Neural progenitor cell (in vitro differentiated cells): ENCODE data around the gene MAP2K5. TPM values are rescaled to one million over a fixed set of nuclear protein-coding genes. Genes with fewer than 3 reads are reported as not detected.
A peak's percentile ranks its signal among the peaks of the same experiment; 100 is the strongest.

ENCODE experiments used
- DNase-seq: peaks from one replicate; pipeline ENCODE4 v3.0.0-alpha.2; 2016; ENCODE audit warnings: low spot score
- H2AFZ ChIP-seq: fragments of 200-600 bp; sonication (generic); replicated peaks from 2 replicates; pipeline ENCODE4 v1.6.1; 2016; ENCODE audit warnings: antibody characterized with exemption
- H3F3A ChIP-seq: fragments of 200-600 bp; sonication (generic); 2 replicates; pipeline ENCODE4 v1.6.1; 2016; ENCODE audit warnings: antibody characterized with exemption, low read depth
- H3K27ac ChIP-seq: fragments of 200-600 bp; sonication (generic); 2 replicates; pipeline ENCODE4 v1.5.1; 2016; ENCODE audit warnings: mild to moderate bottlenecking
- H3K27me3 ChIP-seq: fragments of 200-600 bp; sonication (generic); 2 replicates; pipeline ENCODE4 v1.6.1; 2016; ENCODE audit warnings: mild to moderate bottlenecking, moderate library complexity
- H3K36me3 ChIP-seq: fragments of 200-600 bp; sonication (generic); 2 replicates; pipeline ENCODE4 v1.5.1; 2016
- H3K4me1 ChIP-seq: fragments of 200-600 bp; sonication (generic); 2 replicates; pipeline ENCODE4 v1.6.1; 2016; ENCODE audit warnings: mixed run types
- H3K4me2 ChIP-seq: fragments of 200-600 bp; sonication (generic); 2 replicates; pipeline ENCODE4 v1.6.1; 2016
- H3K4me3 ChIP-seq: fragments of 200-600 bp; sonication (generic); 2 replicates; pipeline ENCODE4 v1.5.1; 2016
- H3K79me2 ChIP-seq: fragments of 200-600 bp; sonication (generic); 2 replicates; pipeline ENCODE4 v1.6.1; 2016; ENCODE audit warnings: low read depth
- H3K9ac ChIP-seq: fragments of 200-600 bp; sonication (generic); 2 replicates; pipeline ENCODE4 v1.6.1; 2016
- H3K9me3 ChIP-seq: fragments of 200-600 bp; sonication (generic); 2 replicates; pipeline ENCODE4 v1.5.1; 2016; ENCODE audit warnings: low read depth
- H4K20me1 ChIP-seq: fragments of 200-600 bp; sonication (generic); 2 replicates; pipeline ENCODE4 v1.6.1; 2016; ENCODE audit warnings: low read depth
- H3K27ac Mint-ChIP-seq: 3 replicates; pipeline ENCODE4 v1.8.0; 2021; ENCODE audit warnings: mixed read lengths
- H3K27me3 Mint-ChIP-seq: 2 replicates; pipeline ENCODE4 v1.8.0; 2022; ENCODE audit warnings: low read depth, mild to moderate bottlenecking, inconsistent platforms, moderate library complexity, mixed read lengths; ENCODE audit not compliant: insufficient read depth
- H3K36me3 Mint-ChIP-seq: 3 replicates; pipeline ENCODE4 v1.8.0; 2021; ENCODE audit warnings: mixed read lengths
- H3K4me1 Mint-ChIP-seq: 3 replicates; pipeline ENCODE4 v1.8.0; 2021; ENCODE audit warnings: mixed read lengths
- H3K4me3 Mint-ChIP-seq: 3 replicates; pipeline ENCODE4 v1.8.0; 2021; ENCODE audit warnings: mild to moderate bottlenecking, moderate library complexity, mixed read lengths
- H3K9me3 Mint-ChIP-seq: 3 replicates; pipeline ENCODE4 v1.8.0; 2020; ENCODE audit warnings: mixed read lengths
- EZH2 ChIP-seq: fragments of 200-600 bp; sonication (generic); IDR thresholded peaks from 2 replicates; pipeline ENCODE4 v1.6.1; 2017; ENCODE audit warnings: antibody characterized with exemption, mild to moderate bottlenecking, moderate library complexity
- EZH2phosphoT487 ChIP-seq: fragments of 200-600 bp; sonication (generic); IDR thresholded peaks from 2 replicates; pipeline ENCODE4 v1.6.1; 2017; ENCODE audit warnings: antibody characterized with exemption
- total RNA-seq: library from RNA; depleted of rRNA; stranded (reverse); fragments of >200 nt; gene quantifications from 2 replicates; pipeline ENCODE4 v1.2.3, GENCODE V29; 2015; ENCODE audit warnings: low replicate concordance
- TF ChIP-seq, protein P1 (sequence below): fragments of 200-600 bp; sonication (generic); IDR thresholded peaks from 2 replicates; pipeline ENCODE4 v1.5.1; 2017; ENCODE audit warnings: antibody characterized with exemption, mild to moderate bottlenecking

Gene MAP2K5
- total RNA-seq, 1 donor from 2014 or later, result 17.2 TPM

DNA sequence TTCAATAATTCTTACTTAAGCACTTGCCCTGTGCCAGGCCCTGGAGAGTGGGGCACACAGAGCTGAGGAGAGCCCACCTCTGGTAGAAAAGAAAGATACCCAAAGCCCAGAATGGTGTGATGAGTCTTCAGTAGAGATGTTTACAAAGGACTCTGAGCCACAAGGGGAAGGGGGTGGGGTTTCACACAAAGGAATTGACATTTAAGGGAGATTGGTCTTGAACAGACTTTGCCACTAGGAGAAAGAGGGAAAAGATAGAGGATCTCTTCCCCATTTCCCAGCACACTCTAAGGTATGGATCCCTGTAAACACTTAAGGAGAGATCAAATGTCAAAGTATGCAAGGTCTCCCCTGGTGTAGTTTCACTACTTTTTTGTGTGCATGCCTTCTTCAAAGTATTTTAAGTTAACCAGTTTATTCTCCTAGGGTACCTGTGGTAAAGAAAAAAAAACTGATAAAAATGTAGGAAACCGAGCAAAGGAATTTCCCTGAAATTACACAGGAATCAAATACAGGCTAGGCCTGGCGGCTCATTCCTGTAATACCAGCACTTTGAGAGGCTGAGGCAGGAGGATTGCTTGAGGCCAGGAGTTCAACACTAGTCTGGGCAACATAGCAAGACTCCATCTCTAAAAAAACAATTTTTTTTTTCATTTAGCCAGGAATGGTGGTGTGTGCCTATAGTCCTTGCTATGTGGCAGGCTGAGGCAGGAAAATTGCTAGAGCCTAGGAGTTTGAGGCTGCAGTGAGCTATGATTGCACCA, 165.2 kb downstream of the MAP2K5 start:
- no peak overlapping the region for H3K27ac Mint-ChIP-seq

DNA sequence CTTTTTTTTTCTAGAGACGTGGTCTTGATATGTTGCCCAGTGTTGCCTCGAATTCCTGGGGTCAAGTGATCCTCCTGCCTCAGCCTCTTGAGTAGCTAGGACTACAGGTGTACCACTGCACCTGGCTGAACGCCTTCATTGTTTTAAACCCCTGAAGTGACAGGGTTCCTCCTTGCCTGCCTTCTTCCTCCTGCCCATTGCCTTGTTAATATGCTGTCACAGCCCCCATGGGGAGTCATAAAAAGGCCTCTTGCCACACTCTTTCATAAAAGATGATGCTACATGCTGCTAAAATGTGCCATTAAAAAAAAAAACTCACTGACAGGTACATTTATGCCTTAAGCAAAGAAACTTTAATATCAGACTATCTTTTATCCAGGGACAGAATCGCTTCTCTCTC, 166.0 kb downstream of the MAP2K5 start:
- no peaks in the 10 kb centered on the region for H3K36me3 ChIP-seq
- H3K27me3 Mint-ChIP-seq, result no peaks in the 10 kb centered on the region
- DNase-seq, result no peak
- H4K20me1 ChIP-seq, result no peaks in the 10 kb centered on the region
- peaks cover 7% of the 10 kb centered on the region for H3K4me1 ChIP-seq
- H3K9ac ChIP-seq, result no peak overlapping the region
- no peak overlapping the region for H3K4me3 Mint-ChIP-seq
- peaks cover 10% of the 10 kb centered on the region for H3F3A ChIP-seq
- no peaks in the 10 kb centered on the region for H3K79me2 ChIP-seq
- no peaks in the 10 kb centered on the region for H3K9me3 Mint-ChIP-seq
- H3K36me3 Mint-ChIP-seq, result peaks cover 4% of the 10 kb centered on the region
- H3K27ac ChIP-seq, result no peak overlapping the region
- peaks cover 21% of the 10 kb centered on the region for H3K4me1 Mint-ChIP-seq
- no peak overlapping the region for H2AFZ ChIP-seq
- H3K4me2 ChIP-seq, result no peak overlapping the region
- no peaks in the 10 kb centered on the region for H3K9me3 ChIP-seq
- H3K4me3 ChIP-seq, result no peak overlapping the region
- no peak overlapping the region for H3K27ac Mint-ChIP-seq
- H3K27me3 ChIP-seq, result no peaks in the 10 kb centered on the region
- TF ChIP-seq EZH2 (no peak), EZH2phosphoT487 (no peak)
- TF ChIP-seq, protein P1, sequence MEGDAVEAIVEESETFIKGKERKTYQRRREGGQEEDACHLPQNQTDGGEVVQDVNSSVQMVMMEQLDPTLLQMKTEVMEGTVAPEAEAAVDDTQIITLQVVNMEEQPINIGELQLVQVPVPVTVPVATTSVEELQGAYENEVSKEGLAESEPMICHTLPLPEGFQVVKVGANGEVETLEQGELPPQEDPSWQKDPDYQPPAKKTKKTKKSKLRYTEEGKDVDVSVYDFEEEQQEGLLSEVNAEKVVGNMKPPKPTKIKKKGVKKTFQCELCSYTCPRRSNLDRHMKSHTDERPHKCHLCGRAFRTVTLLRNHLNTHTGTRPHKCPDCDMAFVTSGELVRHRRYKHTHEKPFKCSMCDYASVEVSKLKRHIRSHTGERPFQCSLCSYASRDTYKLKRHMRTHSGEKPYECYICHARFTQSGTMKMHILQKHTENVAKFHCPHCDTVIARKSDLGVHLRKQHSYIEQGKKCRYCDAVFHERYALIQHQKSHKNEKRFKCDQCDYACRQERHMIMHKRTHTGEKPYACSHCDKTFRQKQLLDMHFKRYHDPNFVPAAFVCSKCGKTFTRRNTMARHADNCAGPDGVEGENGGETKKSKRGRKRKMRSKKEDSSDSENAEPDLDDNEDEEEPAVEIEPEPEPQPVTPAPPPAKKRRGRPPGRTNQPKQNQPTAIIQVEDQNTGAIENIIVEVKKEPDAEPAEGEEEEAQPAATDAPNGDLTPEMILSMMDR, result no peak

More for the DNA sequence above, 165.2 kb downstream of the MAP2K5 start:
- Histone ChIP-seq H3K27ac (no peak overlapping the region), H3K79me2 (no peaks in the 10 kb centered on the region), H3K36me3 (no peaks in the 10 kb centered on the region), H4K20me1 (no peaks in the 10 kb centered on the region), H3K9ac (no peak overlapping the region), H2AFZ (no peak overlapping the region), H3K9me3 (no peaks in the 10 kb centered on the region), H3K4me3 (no peak overlapping the region), H3K4me2 (peak overlapping the region; percentile 34), H3F3A (peaks cover 10% of the 10 kb centered on the region), H3K4me1 (peaks cover 7% of the 10 kb centered on the region), H3K27me3 (no peaks in the 10 kb centered on the region)
- Mint-ChIP-seq H3K9me3 (no peaks in the 10 kb centered on the region), H3K4me1 (peaks cover 21% of the 10 kb centered on the region), H3K36me3 (peaks cover 4% of the 10 kb centered on the region), H3K4me3 (no peak overlapping the region), H3K27me3 (no peaks in the 10 kb centered on the region)
- TF ChIP-seq, protein P1, result no peak
- TF ChIP-seq EZH2 (no peak), EZH2phosphoT487 (no peak)
- peak; percentile 36 for DNase-seq

DNA sequence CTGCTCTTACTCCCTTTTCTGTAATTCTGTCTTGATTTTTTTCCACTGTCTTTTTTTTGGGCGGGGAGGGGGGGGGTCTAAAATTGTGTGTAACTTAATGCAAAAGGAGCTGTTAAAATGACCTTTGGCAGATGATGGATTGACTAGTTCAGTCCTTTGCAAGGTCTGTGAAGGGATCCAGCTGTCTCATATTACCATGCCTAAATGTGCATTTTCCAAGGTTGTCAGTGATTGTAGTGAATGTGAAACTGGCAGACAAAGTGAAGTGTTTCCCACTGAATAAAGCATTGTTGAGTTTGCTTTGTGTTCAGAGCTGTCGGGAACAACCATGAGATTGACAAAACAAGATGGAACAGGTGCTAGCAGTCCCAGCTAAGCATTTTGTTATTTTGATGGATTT, 172.7 kb downstream of the MAP2K5 start:
- TF ChIP-seq, protein P1, result no peak
- TF ChIP-seq EZH2phosphoT487 (no peak), EZH2 (no peak)
- H3K27me3 Mint-ChIP-seq, result no peaks in the 10 kb centered on the region
- H2AFZ ChIP-seq, result no peak overlapping the region
- H3F3A ChIP-seq, result no peaks in the 10 kb centered on the region
- H3K27me3 ChIP-seq, result no peaks in the 10 kb centered on the region
- no peak for DNase-seq
- no peaks in the 10 kb centered on the region for H3K9me3 ChIP-seq
- H3K36me3 ChIP-seq, result no peaks in the 10 kb centered on the region
- H3K4me3 Mint-ChIP-seq, result no peak overlapping the region
- H3K4me2 ChIP-seq, result no peak overlapping the region
- H3K9ac ChIP-seq, result no peak overlapping the region
- no peaks in the 10 kb centered on the region for H3K36me3 Mint-ChIP-seq
- H3K4me3 ChIP-seq, result no peak overlapping the region
- H3K4me1 ChIP-seq, result peaks cover 12% of the 10 kb centered on the region
- H3K27ac ChIP-seq, result no peak overlapping the region
- peaks cover 14% of the 10 kb centered on the region for H3K4me1 Mint-ChIP-seq
- H3K27ac Mint-ChIP-seq, result no peak overlapping the region
- no peaks in the 10 kb centered on the region for H3K9me3 Mint-ChIP-seq
- H4K20me1 ChIP-seq, result no peaks in the 10 kb centered on the region
- no peaks in the 10 kb centered on the region for H3K79me2 ChIP-seq
